A673 (cell line): ENCODE data around the gene ST13. TPM values are rescaled to one million over a fixed set of nuclear protein-coding genes. Genes with fewer than 3 reads are reported as not detected.

Experiments
- BruUV-seq: library from RNA; stranded (reverse); fragments of 400-500 nt; replicated peaks from 2 replicates; lab custom pipeline; 2021; lab: Mats Ljungman, UMichigan
- CTCF ChIA-PET: fragments of 300-600 bp; sonication (Branson Sonifier 250); formaldehyde crosslinking; loops from one replicate; lab custom pipeline; 2022; ENCODE audit warnings: antibody characterized with exemption; lab: Charles Lee
- POLR2A ChIA-PET: fragments of 300-600 bp; sonication (Branson Sonifier 250); formaldehyde crosslinking; loops from one replicate; lab custom pipeline; 2022; ENCODE audit warnings: antibody characterized with exemption; ENCODE audit not compliant: low non-redundant PET; lab: Charles Lee
- DNase-seq: peaks from one replicate; pipeline ENCODE4 v3.0.0-alpha.2; 2015; ENCODE audit warnings: low spot score
- H3K27ac ChIP-seq: fragments of 200-600 bp; sonication (generic); 2 replicates; pipeline ENCODE4 v1.5.1; 2016; ENCODE audit warnings: mixed run types, low read depth, mild to moderate bottlenecking, mixed read lengths, antibody characterized with exemption, low read length; ENCODE audit not compliant: poor library complexity, severe bottlenecking
- H3K27me3 ChIP-seq: fragments of 200-600 bp; sonication (generic); replicated peaks from 2 replicates; pipeline ENCODE4 v1.6.1; 2017; ENCODE audit warnings: mixed run types, low read depth, mild to moderate bottlenecking, mixed read lengths, antibody characterized with exemption, low read length; ENCODE audit not compliant: insufficient read depth, poor library complexity
- H3K36me3 ChIP-seq: fragments of 200-600 bp; sonication (generic); 2 replicates; pipeline ENCODE4 v1.6.1; 2016; ENCODE audit warnings: mixed run types, mild to moderate bottlenecking, mixed read lengths, antibody characterized with exemption, low read length; ENCODE audit not compliant: insufficient read depth, poor library complexity, severe bottlenecking
- H3K4me1 ChIP-seq: fragments of 200-600 bp; sonication (generic); 2 replicates; pipeline ENCODE4 v1.6.1; 2017; ENCODE audit warnings: mixed run types, mild to moderate bottlenecking, mixed read lengths, antibody characterized with exemption, low read length; ENCODE audit not compliant: insufficient read depth, poor library complexity, severe bottlenecking
- H3K4me3 ChIP-seq: fragments of 200-600 bp; sonication (generic); 2 replicates; pipeline ENCODE4 v1.5.1; 2016; ENCODE audit warnings: low read depth, mixed run types, mild to moderate bottlenecking, mixed read lengths, low read length; ENCODE audit not compliant: poor library complexity, severe bottlenecking
- H3K9me3 ChIP-seq: fragments of 200-600 bp; sonication (generic); 2 replicates; pipeline ENCODE4 v1.6.1; 2016; ENCODE audit warnings: mixed run types, low read depth, mild to moderate bottlenecking, mixed read lengths, antibody characterized with exemption, low read length; ENCODE audit not compliant: poor library complexity, severe bottlenecking
- CTCF ChIP-seq: fragments of 300-800, 200-600 bp; sonication (generic); conservative IDR thresholded peaks from 2 replicates; pipeline ENCODE4 v1.5.1; 2017; ENCODE audit warnings: low read depth, mild to moderate bottlenecking, antibody characterized with exemption, low read length, moderate library complexity, mixed read lengths
- EZH2 ChIP-seq: fragments of 200-600 bp; sonication (generic); IDR thresholded peaks from 2 replicates; pipeline ENCODE4 v1.6.1; 2017; ENCODE audit warnings: borderline replicate concordance, low read depth, mild to moderate bottlenecking, mixed read lengths, antibody characterized with exemption, low read length; ENCODE audit not compliant: poor library complexity, severe bottlenecking
- intact Hi-C: fragments of 100-400 bp; cut with micrococcal nuclease; formaldehyde crosslinking; loops from one replicate; pipeline ENCODE4 v1.10.0; 2022; ENCODE audit not compliant: unreplicated experiment
- total RNA-seq: library from RNA; stranded (reverse); gene quantifications from 2 replicates; pipeline ENCODE4 v1.2.3, GENCODE V29; 2021

Gene ST13
- total RNA-seq, 1 experiment from 2014 or later = 337 TPM

- no peaks in the 10 kb centered on the region for H3K9me3 ChIP-seq
- DNase-seq = no peak
- intact Hi-C loops = no loop called here
- TF ChIP-seq CTCF (no peak), EZH2 (no peak)
- H3K36me3 ChIP-seq = peaks cover 17% of the 10 kb centered on the region
- no peak overlapping the region for H3K27ac ChIP-seq
- no peaks in the 10 kb centered on the region for H3K27me3 ChIP-seq
- POLR2A ChIA-PET = no interaction called here
- BruUV-seq = no TSS peak
- H3K4me3 ChIP-seq = no peak overlapping the region
- peaks cover 4% of the 10 kb centered on the region for H3K4me1 ChIP-seq
- CTCF ChIA-PET = no interaction called here
Observed at GRCh38 chr22:40862537-40862936, 6.1 kb upstream of the ST13 start.

GRCh38 chr22:40862013-40862412, 5.6 kb upstream of the ST13 start, which contains the start of gene DNAJB7:
Gene DNAJB7 (minus strand): TSS chr22:40862113. CDS start chr22:40861994, 119 bp downstream.
- TF ChIP-seq CTCF (no peak), EZH2 (no peak)
- H3K27me3 ChIP-seq = no peaks in the 10 kb centered on the region
- BruUV-seq = no TSS peak
- no peak within 1 kb of the TSS for H3K4me3 ChIP-seq
- POLR2A ChIA-PET = no interaction called here
- no peaks in the 10 kb centered on the region for H3K9me3 ChIP-seq
- intact Hi-C loops = no loop called here
- no peak for DNase-seq
- H3K27ac ChIP-seq = no peak within 1 kb of the TSS
- peaks cover 4% of the 10 kb centered on the region for H3K4me1 ChIP-seq
- CTCF ChIA-PET = interaction anchor here (1.5 kb wide), 1 partner anchor 179 kb away, joined by 4 read pairs; no protein-coding TSS in a partner anchor
- H3K36me3 ChIP-seq = peaks cover 17% of the 10 kb centered on the region

- POLR2A ChIA-PET = interaction anchor here (0.6 kb wide), 1 partner anchor 514 kb away, joined by 3 read pairs; no protein-coding TSS in a partner anchor
- intact Hi-C loops = no loop called here
Observed at GRCh38 chr22:40857309-40857855, 943 bp upstream of the ST13 start.

More at GRCh38 chr22:40857309-40857855, 943 bp upstream of the ST13 start:
- peak overlapping the region; percentile 75 for H3K4me3 ChIP-seq
- CTCF ChIA-PET = interaction anchor here (0.7 to 1.1 kb wide), 2 partner anchors 41 to 175 kb away, joined by 3 to 4 read pairs; no protein-coding TSS in a partner anchor
- peaks cover 17% of the 10 kb centered on the region for H3K36me3 ChIP-seq
- BruUV-seq = TSS peak; percentile 60
- no peak for DNase-seq
- peak overlapping the region; percentile 98 for H3K27ac ChIP-seq
- TF ChIP-seq EZH2 = no peak
- no peak for TF ChIP-seq CTCF
- H3K4me1 ChIP-seq = peaks cover 8% of the 10 kb centered on the region
- no peaks in the 10 kb centered on the region for H3K27me3 ChIP-seq
- H3K9me3 ChIP-seq = no peaks in the 10 kb centered on the region
